GM12878 (cell line): ENCODE data around the gene ANKDD1B. TPM values are rescaled to one million over a fixed set of nuclear protein-coding genes. Genes with fewer than 3 reads are reported as not detected.

Experiments
- ASH2L ChIP-seq: fragments of 300-600, 200-600 bp; sonication (generic); IDR thresholded peaks from 2 replicates; pipeline ENCODE4 v1.6.1; 2017; ENCODE audit warnings: low read depth, mild to moderate bottlenecking, borderline replicate concordance
- BCL3 ChIP-seq: IDR thresholded peaks from 2 replicates; pipeline ENCODE4 v1.6.1; 2011; ENCODE audit warnings: borderline replicate concordance, low read depth, mild to moderate bottlenecking, moderate library complexity, low read length; ENCODE audit not compliant: insufficient read depth, poor library complexity, severe bottlenecking
- BHLHE40 ChIP-seq, 2 experiments: fragments of 450-650 bp in 1 of 2; IDR thresholded peaks; 2 replicates each; pipeline ENCODE4 v1.6.1; 2011 to 2017; ENCODE audit warnings: low read depth in 2 of 2, borderline replicate concordance in 1 of 2, improper control_type of control experiment in 1 of 2, low read length in 1 of 2, mild to moderate bottlenecking in 1 of 2
- CREB1 ChIP-seq: IDR thresholded peaks from 2 replicates; pipeline ENCODE4 v1.6.1; 2012; ENCODE audit warnings: low read depth, mild to moderate bottlenecking, inconsistent platforms
- ETV6 ChIP-seq, 2 experiments: fragments of 450-650 bp in 1 of 2; IDR thresholded peaks in 1 of 2; conservative IDR thresholded peaks in 1 of 2; 2 replicates each; pipeline ENCODE4 v1.6.1; 2014; ENCODE audit warnings: antibody characterized with exemption in 1 of 2, borderline replicate concordance in 1 of 2, low read depth in 1 of 2, mild to moderate bottlenecking in 1 of 2, moderate library complexity in 1 of 2
- HCFC1 ChIP-seq: fragments of 150-350 bp; IDR thresholded peaks from 2 replicates; pipeline ENCODE4 v1.6.1; 2014; ENCODE audit warnings: low read length
- IRF4 ChIP-seq: IDR thresholded peaks from 2 replicates; pipeline ENCODE4 v1.6.1; 2011; ENCODE audit warnings: low read depth, low read length
- KDM1A ChIP-seq: fragments of 200-600 bp; sonication (generic); IDR thresholded peaks from 2 replicates; pipeline ENCODE4 v1.6.1; 2016; ENCODE audit warnings: borderline replicate concordance
- NR2F1 ChIP-seq: fragments of 450-650 bp; conservative IDR thresholded peaks from 2 replicates; pipeline ENCODE4 v1.6.1; 2017; ENCODE audit warnings: mild to moderate bottlenecking
- NRF1 ChIP-seq: conservative IDR thresholded peaks from 2 replicates; pipeline ENCODE4 v1.6.1; 2011; ENCODE audit warnings: mild to moderate bottlenecking, low read depth, low read length, improper control_type of control experiment
- PAX8 ChIP-seq: fragments of 450-650 bp; IDR thresholded peaks from 2 replicates; pipeline ENCODE4 v1.6.1; 2017; ENCODE audit warnings: mild to moderate bottlenecking, moderate library complexity
- RFX5 ChIP-seq: IDR thresholded peaks from 2 replicates; pipeline ENCODE4 v1.6.1; 2011; ENCODE audit warnings: low read depth, low read length, improper control_type of control experiment
- TAF1 ChIP-seq: IDR thresholded peaks from 2 replicates; pipeline ENCODE4 v1.6.1; 2011; ENCODE audit warnings: mild to moderate bottlenecking, low read depth, low read length, borderline replicate concordance
- TCF12 ChIP-seq: IDR thresholded peaks from 2 replicates; pipeline ENCODE4 v1.6.1; 2011; ENCODE audit warnings: low read depth, mild to moderate bottlenecking, low read length
- YY1 ChIP-seq: IDR thresholded peaks from 2 replicates; pipeline ENCODE4 v1.6.1; 2011; ENCODE audit warnings: low read depth, mild to moderate bottlenecking, low read length
- ZNF592 ChIP-seq: fragments of 450-650 bp; IDR thresholded peaks from 2 replicates; pipeline ENCODE4 v1.6.1; 2017; ENCODE audit warnings: mild to moderate bottlenecking, moderate library complexity
- ZSCAN29 ChIP-seq: fragments of 450-650 bp; IDR thresholded peaks from 2 replicates; pipeline ENCODE4 v1.6.1; 2017; ENCODE audit warnings: mild to moderate bottlenecking, moderate library complexity
- polyA plus RNA-seq, 11 experiments: library from polyadenylated mRNA; depleted of rRNA in 4 of 11; unstranded in 6 of 11; stranded (reverse) in 5 of 11; fragments of >200 nt; fragmentation: Nextera tagmentation in 4 of 11; fragmentation: Illumina TruSeq in 1 of 11; extraction: Ambion mirVana in 4 of 11; extraction: Trizol in 1 of 11; gene quantifications; 1 replicate in 1 of 11; 2 replicates in 10 of 11; pipeline versions ENCODE4 v1.2.1 to v1.2.3, GENCODE V29; 2011 to 2016; ENCODE audit warnings: inconsistent platforms in 2 of 11, missing spikeins in 2 of 11, low read depth in 1 of 11
- total RNA-seq, 4 experiments: library from RNA; depleted of rRNA in 3 of 4; stranded (reverse); fragments of >200 nt in 3 of 4; fragmentation: Illumina TruSeq in 1 of 4; extraction: Trizol in 1 of 4; gene quantifications; 2 replicates each; pipeline versions ENCODE4 v1.2.1 to v1.2.3, GENCODE V29; 2013 to 2021
- TF ChIP-seq, protein P1 (sequence below): IDR thresholded peaks from 2 replicates; pipeline ENCODE4 v1.6.1; 2012; ENCODE audit warnings: low read depth, low read length, improper control_type of control experiment
- TF ChIP-seq, protein P2 (sequence below): fragments of 450-650 bp; IDR thresholded peaks from 2 replicates; pipeline ENCODE4 v1.6.1; 2014; ENCODE audit warnings: mild to moderate bottlenecking
- TF ChIP-seq, protein P3 (sequence below): fragments of 150-350 bp; IDR thresholded peaks from 2 replicates; pipeline ENCODE4 v1.6.1; 2014; ENCODE audit warnings: mild to moderate bottlenecking, low read depth, low read length

The ANKDD1B gene
- total and polyA plus RNA-seq, 10 of the 15 experiments (the other 5 are each of a cell fraction or from before 2014, with no cell fraction given) = 0.34 to 2.4 (median 0.80) TPM

DNA sequence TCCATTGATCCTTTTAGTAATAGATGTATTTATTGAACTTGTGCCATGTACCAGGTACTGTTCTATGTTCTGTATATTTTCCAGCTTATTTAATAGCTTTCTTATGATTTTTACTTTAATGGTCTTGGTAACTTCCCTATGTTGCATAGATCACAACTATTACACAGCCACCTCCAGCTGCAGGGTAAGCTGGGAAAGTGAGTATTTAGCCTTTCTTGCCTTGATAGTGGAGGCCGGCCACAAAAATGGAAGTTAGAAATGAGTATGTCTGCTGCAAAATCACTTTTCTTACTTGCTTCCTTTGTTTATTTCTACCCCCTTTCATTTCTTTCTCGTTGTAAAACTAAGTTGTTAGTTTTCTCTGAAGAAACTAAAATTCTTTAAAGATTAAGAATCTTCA lies 43.1 kb upstream of the ANKDD1B start (continued):
- TF ChIP-seq, protein P1, sequence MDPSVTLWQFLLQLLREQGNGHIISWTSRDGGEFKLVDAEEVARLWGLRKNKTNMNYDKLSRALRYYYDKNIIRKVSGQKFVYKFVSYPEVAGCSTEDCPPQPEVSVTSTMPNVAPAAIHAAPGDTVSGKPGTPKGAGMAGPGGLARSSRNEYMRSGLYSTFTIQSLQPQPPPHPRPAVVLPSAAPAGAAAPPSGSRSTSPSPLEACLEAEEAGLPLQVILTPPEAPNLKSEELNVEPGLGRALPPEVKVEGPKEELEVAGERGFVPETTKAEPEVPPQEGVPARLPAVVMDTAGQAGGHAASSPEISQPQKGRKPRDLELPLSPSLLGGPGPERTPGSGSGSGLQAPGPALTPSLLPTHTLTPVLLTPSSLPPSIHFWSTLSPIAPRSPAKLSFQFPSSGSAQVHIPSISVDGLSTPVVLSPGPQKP = no peak
- TF ChIP-seq ETV6 (conservative IDR thresholded peaks at IDR 0.05 in 1 of 2, IDR thresholded peaks at IDR 0.05 in 1 of 2; ENCODE audit: borderline replicate concordance in 1 of 2, low read depth in 1 of 2) = peak in 1 of 2 experiments; percentile 21; a peak in 1 of 4 replicates
- TF ChIP-seq BCL3 = no peak
- TF ChIP-seq, protein P2, sequence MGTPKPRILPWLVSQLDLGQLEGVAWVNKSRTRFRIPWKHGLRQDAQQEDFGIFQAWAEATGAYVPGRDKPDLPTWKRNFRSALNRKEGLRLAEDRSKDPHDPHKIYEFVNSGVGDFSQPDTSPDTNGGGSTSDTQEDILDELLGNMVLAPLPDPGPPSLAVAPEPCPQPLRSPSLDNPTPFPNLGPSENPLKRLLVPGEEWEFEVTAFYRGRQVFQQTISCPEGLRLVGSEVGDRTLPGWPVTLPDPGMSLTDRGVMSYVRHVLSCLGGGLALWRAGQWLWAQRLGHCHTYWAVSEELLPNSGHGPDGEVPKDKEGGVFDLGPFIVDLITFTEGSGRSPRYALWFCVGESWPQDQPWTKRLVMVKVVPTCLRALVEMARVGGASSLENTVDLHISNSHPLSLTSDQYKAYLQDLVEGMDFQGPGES = no peak
- no peak for TF ChIP-seq NRF1
- TF ChIP-seq ZNF592 = no peak
- TF ChIP-seq PAX8 = no peak
- peak; percentile 10; the same call in 1 of the 2 replicates for TF ChIP-seq YY1
- no peak for TF ChIP-seq RFX5
- no peak for TF ChIP-seq TAF1
- no peak for TF ChIP-seq ZSCAN29
- no peak for TF ChIP-seq KDM1A
- TF ChIP-seq IRF4 = 0 out of 2 replicates have a peak, but pooled peaks have one; percentile 21
- TF ChIP-seq NR2F1 = no peak
- no peak for TF ChIP-seq TCF12
- peak; percentile 54 for TF ChIP-seq HCFC1
- no peak for TF ChIP-seq CREB1
- TF ChIP-seq, protein P3, sequence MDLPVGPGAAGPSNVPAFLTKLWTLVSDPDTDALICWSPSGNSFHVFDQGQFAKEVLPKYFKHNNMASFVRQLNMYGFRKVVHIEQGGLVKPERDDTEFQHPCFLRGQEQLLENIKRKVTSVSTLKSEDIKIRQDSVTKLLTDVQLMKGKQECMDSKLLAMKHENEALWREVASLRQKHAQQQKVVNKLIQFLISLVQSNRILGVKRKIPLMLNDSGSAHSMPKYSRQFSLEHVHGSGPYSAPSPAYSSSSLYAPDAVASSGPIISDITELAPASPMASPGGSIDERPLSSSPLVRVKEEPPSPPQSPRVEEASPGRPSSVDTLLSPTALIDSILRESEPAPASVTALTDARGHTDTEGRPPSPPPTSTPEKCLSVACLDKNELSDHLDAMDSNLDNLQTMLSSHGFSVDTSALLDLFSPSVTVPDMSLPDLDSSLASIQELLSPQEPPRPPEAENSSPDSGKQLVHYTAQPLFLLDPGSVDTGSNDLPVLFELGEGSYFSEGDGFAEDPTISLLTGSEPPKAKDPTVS = no peak
- no peak for TF ChIP-seq ASH2L
- TF ChIP-seq BHLHE40 (IDR thresholded peaks at IDR 0.05; ENCODE audit: borderline replicate concordance in 1 of 2, low read depth in 2 of 2, low read length in 1 of 2) = no peak
